ENCODE data around the gene WNT7B.
A peak's percentile ranks its signal among the peaks of the same experiment; 100 is the strongest.

The WNT7B gene

GRCh38 chr22:45884201-45885062 lies 92.5 kb downstream of the WNT7B start:
- peak; percentile 39 for DNase-seq

GRCh38 chr22:45883811-45884170 lies 93.2 kb downstream of the WNT7B start:
- DNase-seq: peak; percentile 33

- peak; percentile 50 for DNase-seq
Measured at GRCh38 chr22:45882881-45883810, 93.8 kb downstream of the WNT7B start.

GRCh38 chr22:45881524-45881875 lies 95.5 kb downstream of the WNT7B start:
- no peak for DNase-seq

- DNase-seq: peak; percentile 44
Measured at GRCh38 chr22:45880716-45881523, 96.0 kb downstream of the WNT7B start.

GRCh38 chr22:45880091-45880715 lies 96.8 kb downstream of the WNT7B start:
- peak; percentile 31 for DNase-seq

GRCh38 chr22:45879552-45879949 lies 97.4 kb downstream of the WNT7B start:
- DNase-seq: no peak

- DNase-seq: peak; percentile 43
Measured at GRCh38 chr22:45878901-45879551, 97.9 kb downstream of the WNT7B start.

GRCh38 chr22:45878051-45878781 lies 98.7 kb downstream of the WNT7B start:
- peak; percentile 39 for DNase-seq

GRCh38 chr22:45877651-45878050 lies 99.3 kb downstream of the WNT7B start:
- peak; percentile 39 for DNase-seq

GRCh38 chr22:45877036-45877380 lies 100.0 kb downstream of the WNT7B start:
- peak; percentile 24 for DNase-seq

- peak; percentile 28 for DNase-seq
Measured at GRCh38 chr22:45876136-45877035, 100.6 kb downstream of the WNT7B start.

- no peak for DNase-seq
Measured at GRCh38 chr22:45872659-45873263, 104.2 kb downstream of the WNT7B start.

- no peak for DNase-seq
Measured at GRCh38 chr22:45871721-45872120, 105.2 kb downstream of the WNT7B start.
